GM12875 (cell line): Measurements from ENCODE around the gene SCUBE1.

ENCODE experiments used
- H3K4me3 ChIP-seq: one replicate; pipeline ENCODE4 v1.5.1; 2011; ENCODE audit warnings: low read depth, low read length, control low read depth
- CTCF ChIP-seq: IDR thresholded peaks from 2 replicates; pipeline ENCODE4 v1.5.1; 2011; ENCODE audit warnings: low read depth, mild to moderate bottlenecking, control low read depth, inconsistent platforms, low read length, moderate library complexity, borderline replicate concordance; ENCODE audit not compliant: insufficient read depth

SCUBE1 gene

GRCh38 chr22:43180670-43181069, 162.5 kb downstream of the SCUBE1 start:
- no peak overlapping the region for H3K4me3 ChIP-seq
- no peak for TF ChIP-seq CTCF

- no peak for TF ChIP-seq CTCF
- H3K4me3 ChIP-seq, result no peak overlapping the region
Observed at GRCh38 chr22:43179911-43180195, 163.3 kb downstream of the SCUBE1 start.

GRCh38 chr22:43179146-43179910, 163.8 kb downstream of the SCUBE1 start:
- no peak for TF ChIP-seq CTCF
- H3K4me3 ChIP-seq, result no peak overlapping the region

- no peak for TF ChIP-seq CTCF
- H3K4me3 ChIP-seq, result no peak overlapping the region
Observed at GRCh38 chr22:43177479-43177878, 165.7 kb downstream of the SCUBE1 start.

- H3K4me3 ChIP-seq, result no peak overlapping the region
- TF ChIP-seq CTCF, result no peak
Observed at GRCh38 chr22:43176090-43176489, 167.1 kb downstream of the SCUBE1 start.

- no peak for TF ChIP-seq CTCF
- H3K4me3 ChIP-seq, result no peak overlapping the region
Observed at GRCh38 chr22:43174941-43175531, 168.1 kb downstream of the SCUBE1 start.

- TF ChIP-seq CTCF, result no peak
- H3K4me3 ChIP-seq, result no peak overlapping the region
Observed at GRCh38 chr22:43173976-43174720, 169.0 kb downstream of the SCUBE1 start.
